Measurements from ENCODE around the gene LAMTOR5. TPM values are rescaled to one million over a fixed set of nuclear protein-coding genes. Genes with fewer than 3 reads are reported as not detected.
"Not testable (repeated sequence)": the region's sequence is repeated elsewhere in the genome, so short reads cannot be mapped to it uniquely, and the experiment has no call there.

Gene LAMTOR5
- total RNA-seq, 2 experiments from 2014 or later: 170 to 173 TPM

DNA sequence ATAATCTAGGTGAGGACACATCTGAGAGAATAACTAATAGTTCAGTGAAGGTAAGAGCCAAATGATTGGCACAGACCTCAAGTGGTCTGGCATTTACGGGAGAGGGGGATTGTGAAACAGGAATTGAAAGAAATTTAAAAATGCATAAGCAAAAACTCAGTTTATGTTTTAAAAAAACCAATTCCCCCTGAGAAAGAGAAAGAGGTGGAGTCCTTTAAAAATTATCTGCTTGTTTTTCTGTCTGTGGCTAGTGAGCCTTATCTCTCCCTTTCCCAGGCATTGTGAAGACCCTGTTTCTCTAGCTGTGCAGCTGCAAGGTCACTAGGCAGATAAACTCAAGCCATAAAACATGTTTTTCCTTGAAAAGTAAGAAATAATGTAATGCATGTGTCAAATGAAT, 5.6 kb upstream of the LAMTOR5 start:
- not testable (repeated sequence) for H3K27me3 Mint-ChIP-seq, H3K4me1 Mint-ChIP-seq, H3K36me3 Mint-ChIP-seq, H3K4me3 Mint-ChIP-seq, DNase-seq, H3K9me3 Mint-ChIP-seq, H3K27ac Mint-ChIP-seq

DNA sequence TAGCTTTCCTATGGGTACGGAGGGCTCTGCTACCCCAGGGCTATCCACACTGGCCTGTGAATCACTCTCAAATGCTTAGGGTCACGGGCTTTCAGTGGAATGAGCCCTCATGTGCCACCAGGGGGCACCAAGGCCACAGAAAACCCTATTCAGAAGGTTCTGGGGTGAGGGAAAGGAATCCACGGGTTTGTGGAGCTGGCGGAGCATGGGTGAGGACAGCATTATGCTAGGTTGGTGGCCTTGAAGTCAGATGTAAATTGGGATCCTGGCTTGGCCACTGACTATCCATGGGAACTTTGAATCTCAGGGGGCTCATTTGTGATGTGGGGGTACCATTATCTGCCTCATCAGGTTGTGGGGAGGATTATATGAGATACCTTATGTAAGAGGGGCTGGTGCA, 5.1 kb upstream of the LAMTOR5 start:
- no peaks in the 10 kb centered on the region for H3K36me3 Mint-ChIP-seq
- no peak overlapping the region for H3K27ac Mint-ChIP-seq
- peak; percentile 58 for DNase-seq
- H3K9me3 Mint-ChIP-seq: no peaks in the 10 kb centered on the region
- H3K4me3 Mint-ChIP-seq: no peak overlapping the region
- H3K4me1 Mint-ChIP-seq: peaks cover 7% of the 10 kb centered on the region
- H3K27me3 Mint-ChIP-seq: no peaks in the 10 kb centered on the region

DNA sequence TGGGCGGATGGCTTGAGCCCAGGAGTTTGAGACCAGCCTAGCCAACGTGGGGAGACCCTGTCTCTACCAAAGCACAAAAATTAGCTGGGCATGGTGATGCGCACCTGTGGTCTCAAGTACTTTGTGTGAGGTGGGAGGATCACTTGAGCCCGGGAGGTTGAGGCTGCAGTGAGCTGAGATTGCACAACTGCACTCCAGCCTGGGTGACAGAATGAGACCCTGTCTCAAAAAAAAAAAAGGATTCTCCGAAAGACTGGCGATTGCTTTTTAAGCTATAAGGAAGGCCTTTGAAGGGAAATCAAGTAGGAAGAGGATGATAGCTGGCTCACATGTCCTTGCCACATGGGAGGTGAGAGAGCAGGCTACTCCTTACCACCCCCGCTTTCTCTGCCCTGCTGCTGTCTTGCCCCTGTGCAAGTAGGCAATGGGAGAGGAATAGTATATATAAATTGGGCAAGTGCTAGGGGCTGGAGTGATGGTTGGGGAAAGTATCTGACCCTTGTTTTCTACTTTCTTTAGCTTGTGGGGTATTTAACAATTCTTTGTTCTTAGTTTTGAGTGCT, 3.8 kb upstream of the LAMTOR5 start:
- Mint-ChIP-seq H3K4me1 (peaks cover 7% of the 10 kb centered on the region), H3K27ac (no peak overlapping the region), H3K27me3 (no peaks in the 10 kb centered on the region), H3K4me3 (no peak overlapping the region), H3K36me3 (peaks cover 2% of the 10 kb centered on the region), H3K9me3 (no peaks in the 10 kb centered on the region)
- no peak for DNase-seq

DNA sequence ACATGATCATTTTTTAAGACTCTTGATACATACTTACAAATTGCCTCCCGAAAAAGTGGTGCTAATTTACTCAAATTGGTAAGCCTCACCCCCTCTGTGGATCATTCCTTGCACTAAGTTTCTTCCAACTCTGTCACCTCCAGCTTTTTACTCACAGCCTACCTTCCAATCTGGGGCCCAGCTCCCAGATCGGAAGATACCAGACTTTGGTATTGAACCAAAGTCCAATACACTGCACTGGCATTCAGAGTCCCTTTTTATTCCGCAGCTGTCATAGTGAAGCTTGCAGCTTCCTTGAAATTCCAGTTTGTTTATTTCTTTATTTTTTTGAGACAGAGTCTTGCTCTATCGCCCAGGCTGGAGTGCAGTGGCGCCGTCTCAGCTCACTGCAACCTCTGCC, 1.8 kb upstream of the LAMTOR5 start:
- Mint-ChIP-seq H3K9me3 (no peaks in the 10 kb centered on the region), H3K4me3 (peak overlapping the region; percentile 8), H3K36me3 (peaks cover 6% of the 10 kb centered on the region), H3K4me1 (peaks cover 9% of the 10 kb centered on the region), H3K27ac (no peak overlapping the region), H3K27me3 (no peaks in the 10 kb centered on the region)
- DNase-seq: no peak

DNA sequence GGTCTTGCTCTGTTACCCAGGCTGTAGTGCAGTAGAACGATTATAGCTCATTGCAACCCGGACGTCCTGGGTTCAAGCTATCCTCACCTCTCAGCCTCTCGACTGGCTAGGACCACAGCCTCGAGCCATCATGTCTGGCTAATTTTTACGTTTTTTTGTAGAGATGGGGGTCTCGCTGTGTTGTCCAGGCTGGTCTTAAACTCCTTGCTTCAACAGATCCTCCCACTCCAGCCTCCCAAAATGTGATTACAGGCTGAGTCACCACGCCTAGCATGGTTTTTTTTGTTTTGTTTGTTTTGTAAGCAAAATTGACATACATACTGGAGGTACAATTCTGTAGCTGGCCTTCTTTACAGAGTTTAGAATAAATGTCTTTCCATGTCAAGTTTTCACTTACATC, 994 bp upstream of the LAMTOR5 start:
- Mint-ChIP-seq H3K9me3 (no peaks in the 10 kb centered on the region), H3K27ac (no peak overlapping the region), H3K4me1 (peaks cover 9% of the 10 kb centered on the region), H3K36me3 (peaks cover 8% of the 10 kb centered on the region), H3K4me3 (peak overlapping the region; percentile 100), H3K27me3 (no peaks in the 10 kb centered on the region)
- DNase-seq: no peak

DNA sequence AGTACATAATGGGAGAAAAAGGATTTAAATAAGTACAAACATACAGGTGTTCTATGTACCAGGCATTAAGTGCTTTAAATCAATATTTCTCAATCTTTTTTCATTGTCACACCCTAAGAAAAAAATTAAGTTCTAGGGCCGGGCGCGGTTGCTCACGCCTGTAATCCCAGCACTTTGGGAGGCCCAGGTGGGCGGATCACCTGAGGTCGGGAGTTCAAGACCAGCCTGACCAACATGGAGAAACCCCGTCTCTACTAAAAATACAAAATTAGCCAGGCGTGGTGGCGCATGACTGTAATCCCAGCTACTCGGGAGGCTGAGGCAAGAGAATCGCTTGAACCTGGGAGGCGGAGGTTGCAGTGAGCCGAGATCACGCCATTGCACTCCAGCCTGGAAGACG, 1.1 kb downstream of the LAMTOR5 start:
- not testable (repeated sequence) for H3K4me1 Mint-ChIP-seq, H3K9me3 Mint-ChIP-seq, H3K36me3 Mint-ChIP-seq, H3K27me3 Mint-ChIP-seq, DNase-seq
- Mint-ChIP-seq H3K27ac (peak overlapping the region; percentile 100), H3K4me3 (peak overlapping the region; percentile 100)

DNA sequence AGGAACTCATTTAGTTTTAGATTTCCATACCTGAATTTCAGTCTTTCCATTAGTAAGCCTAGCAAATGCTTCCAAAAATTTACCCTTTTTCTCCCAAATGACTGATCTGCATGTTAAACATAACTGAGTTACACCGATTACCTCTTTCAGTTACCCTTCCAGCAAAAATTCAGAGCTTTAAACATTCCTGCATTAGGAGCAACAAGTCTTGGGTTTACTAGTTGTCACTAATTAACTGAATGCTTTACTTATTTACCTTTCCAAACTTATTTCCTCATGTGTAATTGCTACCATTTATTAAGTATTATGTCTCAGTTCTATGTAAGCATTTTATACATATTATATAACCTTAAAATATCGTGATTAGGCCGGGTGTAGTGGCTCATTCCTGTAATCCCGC, 3.1 kb downstream of the LAMTOR5 start:
- H3K27me3 Mint-ChIP-seq: no peaks in the 10 kb centered on the region
- peaks cover 8% of the 10 kb centered on the region for H3K36me3 Mint-ChIP-seq
- H3K4me3 Mint-ChIP-seq: no peak overlapping the region
- no peak for DNase-seq
- no peak overlapping the region for H3K27ac Mint-ChIP-seq
- H3K9me3 Mint-ChIP-seq: no peaks in the 10 kb centered on the region
- H3K4me1 Mint-ChIP-seq: peaks cover 7% of the 10 kb centered on the region

DNA sequence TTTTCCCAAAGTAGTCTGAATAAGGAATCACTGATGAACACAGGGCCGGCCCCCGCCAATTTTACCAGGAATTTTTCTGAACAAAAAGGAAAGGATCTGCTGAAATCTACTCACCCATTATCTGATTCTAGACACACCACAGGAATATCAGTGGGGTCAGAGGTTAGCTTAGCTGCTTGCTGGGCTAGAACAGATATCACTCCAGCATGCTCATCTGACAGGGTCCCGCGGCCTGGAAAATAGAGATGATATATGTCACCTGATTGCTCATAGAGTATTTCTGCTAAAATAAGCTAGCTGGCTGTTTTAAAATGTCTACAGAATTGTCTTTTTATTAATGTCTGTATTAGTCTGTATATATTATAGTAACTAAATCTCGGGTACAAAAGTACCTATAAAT, 3.7 kb downstream of the LAMTOR5 start:
- H3K27me3 Mint-ChIP-seq: no peaks in the 10 kb centered on the region
- H3K27ac Mint-ChIP-seq: no peak overlapping the region
- no peak overlapping the region for H3K4me3 Mint-ChIP-seq
- peaks cover 5% of the 10 kb centered on the region for H3K4me1 Mint-ChIP-seq
- peaks cover 8% of the 10 kb centered on the region for H3K36me3 Mint-ChIP-seq
- H3K9me3 Mint-ChIP-seq: no peaks in the 10 kb centered on the region
- DNase-seq: no peak

DNA sequence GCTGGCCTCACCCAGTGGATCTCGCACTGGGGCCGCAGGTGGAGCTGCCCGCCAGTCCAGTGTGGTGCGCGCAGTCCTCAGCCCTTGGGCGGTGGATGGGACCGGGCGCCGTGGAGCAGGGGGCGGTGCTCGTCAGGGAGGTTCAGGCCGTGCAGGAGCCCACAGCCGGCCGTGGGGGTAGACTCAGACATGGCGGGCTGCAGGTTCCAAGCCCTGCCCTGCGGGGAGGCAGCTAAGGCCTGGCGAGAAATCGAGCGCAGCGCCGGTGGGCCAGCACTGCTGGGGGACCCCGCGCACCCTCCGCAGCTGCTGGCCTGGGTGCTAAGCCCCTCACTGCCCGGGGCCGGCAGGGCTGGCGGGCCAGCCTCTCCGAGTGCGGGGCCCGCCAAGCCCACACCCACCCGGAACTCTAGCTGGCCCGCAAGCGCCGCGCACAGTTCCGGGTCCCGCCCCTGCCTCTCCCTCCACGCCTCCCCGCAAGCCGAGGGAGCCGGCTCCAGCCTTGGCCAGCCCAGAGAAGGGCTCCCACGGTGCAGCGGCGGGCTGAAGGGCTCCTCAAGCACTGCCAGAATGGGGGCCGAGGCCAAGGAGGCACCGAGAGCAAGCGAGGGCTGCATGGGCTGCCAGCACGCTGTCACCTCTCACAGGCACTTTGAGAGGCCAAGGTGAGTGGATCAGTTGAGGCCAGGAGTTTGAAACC, 11.1 kb downstream of the LAMTOR5 start:
- not testable (repeated sequence) for H3K27me3 Mint-ChIP-seq, H3K4me1 Mint-ChIP-seq, H3K27ac Mint-ChIP-seq, H3K9me3 Mint-ChIP-seq, H3K4me3 Mint-ChIP-seq, DNase-seq
- peaks cover 15% of the 10 kb centered on the region for H3K36me3 Mint-ChIP-seq

DNA sequence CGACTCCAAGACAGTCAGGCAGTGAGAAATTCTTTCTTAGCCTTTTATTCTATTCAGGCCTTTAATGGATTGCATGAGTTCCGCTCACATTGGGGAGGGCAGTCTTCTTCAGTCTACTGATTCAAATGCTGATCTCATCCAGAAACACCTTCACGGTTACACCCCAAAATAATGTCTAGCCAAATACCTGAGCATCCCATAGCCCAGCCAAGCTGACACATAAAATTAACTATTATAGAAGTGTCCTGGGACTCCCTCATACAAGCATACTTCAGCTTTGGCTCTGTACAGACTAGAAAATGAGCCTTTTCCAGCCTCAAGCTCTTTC, 13.0 kb downstream of the LAMTOR5 start:
- no peak overlapping the region for H3K27ac Mint-ChIP-seq
- peaks cover 2% of the 10 kb centered on the region for H3K4me1 Mint-ChIP-seq
- H3K9me3 Mint-ChIP-seq: no peaks in the 10 kb centered on the region
- peaks cover 15% of the 10 kb centered on the region for H3K36me3 Mint-ChIP-seq
- no peak for DNase-seq
- no peak overlapping the region for H3K4me3 Mint-ChIP-seq
- H3K27me3 Mint-ChIP-seq: no peaks in the 10 kb centered on the region

DNA sequence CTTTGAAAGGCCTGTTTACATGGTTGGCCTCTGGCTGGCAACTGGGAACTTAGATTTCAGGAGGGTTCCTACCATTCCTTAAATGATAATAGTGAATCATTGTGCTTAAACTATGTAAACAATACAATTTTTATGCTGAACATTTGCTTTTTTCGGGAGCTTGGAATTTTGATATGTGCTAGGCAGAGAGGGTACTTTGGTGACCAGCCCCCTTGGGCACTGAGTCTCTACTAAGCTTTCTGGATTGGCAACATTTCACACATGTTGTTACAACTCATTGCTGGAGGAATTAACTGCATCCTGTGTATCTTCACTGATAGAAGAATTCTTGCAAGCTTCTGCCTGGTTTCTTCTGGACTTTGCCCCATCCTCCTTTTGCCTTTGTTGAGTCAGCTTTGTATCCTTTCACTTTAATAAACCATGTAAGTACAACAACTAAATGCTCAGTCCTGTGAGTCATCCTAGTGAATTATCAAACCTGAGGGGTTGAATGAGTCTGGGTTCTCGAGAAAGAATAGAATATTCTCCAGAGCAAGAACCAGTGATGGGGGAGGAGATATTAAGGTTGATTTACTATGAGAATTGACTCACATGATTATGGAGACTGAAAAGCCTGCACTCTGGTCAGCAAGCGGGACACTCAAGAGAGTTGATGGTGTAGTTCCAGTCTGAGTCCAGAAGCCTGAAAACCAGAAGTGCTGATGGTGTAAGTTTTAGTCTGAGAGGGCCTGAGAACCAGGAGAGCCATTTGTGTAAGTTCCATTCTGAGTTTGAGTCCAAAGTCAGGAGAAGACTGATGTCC, 13.6 kb downstream of the LAMTOR5 start:
- H3K36me3 Mint-ChIP-seq: peaks cover 15% of the 10 kb centered on the region
- no peak overlapping the region for H3K27ac Mint-ChIP-seq
- H3K4me1 Mint-ChIP-seq: peaks cover 2% of the 10 kb centered on the region
- H3K4me3 Mint-ChIP-seq: no peak overlapping the region
- H3K27me3 Mint-ChIP-seq: no peaks in the 10 kb centered on the region
- H3K9me3 Mint-ChIP-seq: no peaks in the 10 kb centered on the region
- DNase-seq: no peak

DNA sequence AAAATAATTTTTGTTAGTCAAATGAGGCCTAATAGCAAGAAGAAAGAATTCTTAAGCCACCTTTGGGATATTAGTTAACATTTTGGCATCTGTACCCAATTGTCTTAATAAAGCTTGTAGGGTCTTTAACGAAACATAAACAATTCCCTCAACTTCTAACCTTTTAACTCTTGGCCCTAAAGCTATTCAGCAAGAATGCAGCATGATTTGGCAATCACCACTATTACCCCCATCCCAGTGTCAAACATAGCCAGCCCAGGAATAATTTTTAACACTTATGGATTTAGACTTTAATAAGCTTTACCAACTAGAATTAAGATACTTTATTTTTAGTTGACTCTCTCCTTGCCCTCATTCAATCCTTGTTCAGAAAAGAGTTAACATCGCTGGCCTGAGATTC, 14.2 kb downstream of the LAMTOR5 start:
- peaks cover 13% of the 10 kb centered on the region for H3K36me3 Mint-ChIP-seq
- H3K27me3 Mint-ChIP-seq: no peaks in the 10 kb centered on the region
- H3K4me3 Mint-ChIP-seq: no peak overlapping the region
- H3K4me1 Mint-ChIP-seq: peaks cover 2% of the 10 kb centered on the region
- no peaks in the 10 kb centered on the region for H3K9me3 Mint-ChIP-seq
- H3K27ac Mint-ChIP-seq: no peak overlapping the region
- no peak for DNase-seq

DNA sequence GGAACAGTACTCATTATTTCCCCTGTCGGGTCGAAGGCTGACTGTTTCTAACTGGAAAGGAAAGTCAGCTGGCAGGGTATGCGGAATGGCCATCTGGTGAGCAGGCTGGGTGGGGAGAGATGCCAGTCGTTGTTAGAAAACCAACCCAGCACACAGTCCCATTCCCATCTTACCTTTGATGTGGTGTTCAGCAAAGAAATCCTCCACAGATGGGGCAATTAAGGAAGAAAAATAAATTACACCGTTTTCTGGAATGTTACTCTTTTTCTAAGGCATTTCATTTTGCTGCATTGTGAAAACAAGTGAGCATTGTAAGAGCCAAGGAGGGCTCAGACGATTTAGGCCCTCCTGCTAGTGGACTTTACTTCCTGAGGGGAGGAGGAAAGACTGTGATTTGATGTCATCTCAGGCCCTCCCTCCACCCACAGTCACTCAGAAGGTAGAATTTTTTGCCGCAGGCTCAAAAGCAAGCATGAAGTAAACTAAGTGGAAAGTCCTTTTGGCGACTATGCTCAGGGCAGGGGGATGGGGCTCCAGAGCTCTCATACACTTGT, 16.7 kb downstream of the LAMTOR5 start, which contains the start of gene SLC16A4:
Gene SLC16A4 (minus strand): TSS at position 335 of the 554 bp plus-strand sequence. CDS start 1,703 bp downstream, outside the sequence.
- no peak within 1 kb of the TSS for H3K27ac Mint-ChIP-seq
- H3K9me3 Mint-ChIP-seq: no peaks in the 10 kb centered on the region
- DNase-seq: no peak
- H3K27me3 Mint-ChIP-seq: no peaks in the 10 kb centered on the region
- peaks cover 8% of the 10 kb centered on the region for H3K36me3 Mint-ChIP-seq
- no peak within 1 kb of the TSS for H3K4me3 Mint-ChIP-seq
- peaks cover 2% of the 10 kb centered on the region for H3K4me1 Mint-ChIP-seq

DNA sequence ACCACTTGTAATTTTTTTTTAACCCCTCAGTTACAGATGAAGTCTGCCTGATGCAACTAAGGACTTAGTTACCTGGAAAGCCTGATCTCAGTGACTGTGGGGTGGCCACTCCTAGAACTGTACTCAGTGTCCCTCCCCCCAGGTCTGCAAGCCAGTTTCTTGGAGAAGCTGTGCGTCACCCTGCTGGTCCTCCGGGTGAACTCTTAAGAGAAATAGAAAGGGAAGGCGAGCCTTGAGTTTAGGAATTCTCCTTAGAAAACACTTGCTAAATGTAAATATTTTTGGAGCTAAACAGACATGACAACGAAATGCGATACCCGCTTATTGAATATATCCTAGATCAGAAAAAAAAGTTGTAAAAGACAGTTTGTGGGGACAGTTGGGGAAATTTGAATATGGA, 17.4 kb downstream of the LAMTOR5 start:
- Mint-ChIP-seq H3K4me1 (no peaks in the 10 kb centered on the region), H3K27me3 (no peaks in the 10 kb centered on the region), H3K4me3 (no peak overlapping the region), H3K27ac (no peak overlapping the region), H3K36me3 (peaks cover 3% of the 10 kb centered on the region), H3K9me3 (no peaks in the 10 kb centered on the region)
- no peak for DNase-seq

DNA sequence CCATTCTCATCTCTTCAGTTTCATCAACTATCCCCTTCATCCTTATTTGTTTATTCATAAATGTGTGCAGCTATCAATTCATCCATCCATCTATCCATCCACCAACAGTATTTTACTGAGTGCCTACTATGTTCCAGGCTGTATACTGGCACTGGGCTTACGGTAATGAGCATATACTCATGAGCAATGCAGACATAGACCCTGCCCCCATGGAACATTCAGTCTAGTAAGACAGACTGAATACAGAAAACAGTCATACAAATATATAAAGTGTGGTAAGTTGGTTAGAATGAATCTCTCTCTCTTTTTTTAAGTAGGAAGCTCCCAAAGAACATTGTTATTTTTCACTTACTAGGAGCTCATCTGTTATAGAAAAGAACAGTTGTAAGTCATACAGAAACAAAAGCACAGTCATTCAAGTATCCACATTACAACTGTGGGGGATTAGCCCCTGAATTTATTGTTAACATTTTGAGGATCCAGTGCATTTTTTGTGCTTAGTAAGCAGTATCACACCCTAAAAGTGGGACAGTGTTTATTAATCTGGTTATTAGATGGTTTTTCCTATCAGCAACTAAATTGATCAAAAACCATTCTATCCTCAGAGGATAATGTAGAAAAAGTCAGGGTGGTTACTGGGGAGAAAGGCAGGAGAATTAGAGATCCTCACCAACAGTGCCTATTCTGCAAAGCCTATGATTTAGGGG, 20.3 kb downstream of the LAMTOR5 start:
- no peak for DNase-seq
- no peaks in the 10 kb centered on the region for H3K9me3 Mint-ChIP-seq
- no peak overlapping the region for H3K27ac Mint-ChIP-seq
- peaks cover 13% of the 10 kb centered on the region for H3K4me1 Mint-ChIP-seq
- H3K4me3 Mint-ChIP-seq: no peak overlapping the region
- no peaks in the 10 kb centered on the region for H3K27me3 Mint-ChIP-seq
- H3K36me3 Mint-ChIP-seq: peaks cover 3% of the 10 kb centered on the region
